GM21526 (cell line): ENCODE data around the gene HSPB8.

Experiments
- ATAC-seq: cut with Tn5 transposase; IDR thresholded peaks from one replicate; pipeline ENCODE4 v1.9.1; 2021; ENCODE audit warnings: moderate library complexity; ENCODE audit not compliant: unreplicated experiment, low FRiP score

The HSPB8 gene

DNA sequence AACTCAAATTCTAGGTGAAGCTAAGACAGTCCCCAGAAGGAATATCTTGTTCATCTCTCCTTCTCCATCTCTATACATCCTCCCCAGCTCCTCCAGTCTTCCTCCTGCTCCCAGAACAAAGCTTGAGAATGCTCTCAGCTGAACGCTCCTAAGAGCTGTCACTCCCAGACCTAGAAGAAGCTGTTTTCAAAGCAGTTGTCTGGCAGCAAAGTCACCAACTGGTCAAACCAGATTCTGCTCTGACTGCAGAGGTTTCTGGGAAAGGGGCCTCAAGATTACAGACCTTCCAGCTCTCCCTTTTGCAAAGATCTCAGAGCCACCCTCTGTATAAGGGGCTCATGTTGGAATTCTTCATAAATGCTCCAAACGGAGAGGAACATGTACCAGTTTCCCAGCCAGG lies 9.6 kb upstream of the HSPB8 start:
- ATAC-seq = no peak

DNA sequence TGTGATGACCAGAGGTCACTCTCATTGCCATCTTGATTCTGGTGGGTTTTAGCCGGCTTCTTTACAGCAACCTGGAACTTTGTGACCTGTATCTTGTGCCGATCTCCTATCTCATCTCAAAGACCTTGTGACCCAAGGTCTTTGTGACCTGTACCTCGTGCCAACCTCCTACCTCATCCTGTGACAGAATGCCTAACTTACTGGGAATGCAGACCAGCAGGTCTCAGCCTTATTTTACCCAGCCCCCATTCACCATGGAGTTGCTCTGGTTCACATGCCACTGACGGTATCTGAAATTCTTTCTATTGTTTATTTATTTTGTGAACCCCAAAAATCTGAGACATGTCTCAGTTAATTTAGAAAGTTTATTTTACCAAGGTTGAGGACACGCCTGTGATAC lies 7.4 kb upstream of the HSPB8 start:
- ATAC-seq = no peak

DNA sequence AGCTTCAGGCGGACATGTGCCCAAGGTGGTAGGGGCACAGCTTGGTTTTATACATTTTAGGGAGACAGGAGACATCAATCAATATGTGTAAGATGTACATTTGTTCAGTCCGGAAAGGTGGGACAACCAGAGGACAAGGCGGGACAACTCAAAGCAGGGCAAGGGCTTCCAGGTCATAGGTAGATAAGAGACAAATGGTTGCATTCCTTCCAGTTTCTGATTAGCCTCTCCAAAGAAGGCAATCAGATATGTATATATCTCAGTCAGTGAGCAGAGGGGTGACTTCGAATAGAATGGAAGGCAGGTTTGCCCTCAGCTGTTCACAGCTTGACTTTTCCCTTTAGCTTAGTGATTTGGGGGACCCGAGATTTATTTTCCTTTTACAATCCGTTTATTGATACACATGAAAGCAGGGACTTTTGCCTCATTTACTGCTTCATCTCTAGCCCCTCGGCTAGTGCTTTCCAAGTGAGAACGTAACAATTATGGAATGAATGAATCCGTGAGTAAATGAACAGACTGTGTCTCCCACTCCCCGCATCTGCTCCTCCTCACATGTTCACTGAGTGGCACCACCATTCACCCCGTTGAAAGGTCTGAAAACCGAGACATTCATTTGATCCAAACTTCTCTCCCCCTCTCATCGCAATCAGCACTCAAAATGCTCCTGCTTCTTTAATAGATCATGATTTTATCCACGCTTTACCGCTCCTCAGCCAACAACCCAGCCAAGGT lies 6.9 kb upstream of the HSPB8 start:
- ATAC-seq = no peak

GRCh38 chr12:119175081-119175480 lies 3.6 kb upstream of the HSPB8 start:
- ATAC-seq = no peak

DNA sequence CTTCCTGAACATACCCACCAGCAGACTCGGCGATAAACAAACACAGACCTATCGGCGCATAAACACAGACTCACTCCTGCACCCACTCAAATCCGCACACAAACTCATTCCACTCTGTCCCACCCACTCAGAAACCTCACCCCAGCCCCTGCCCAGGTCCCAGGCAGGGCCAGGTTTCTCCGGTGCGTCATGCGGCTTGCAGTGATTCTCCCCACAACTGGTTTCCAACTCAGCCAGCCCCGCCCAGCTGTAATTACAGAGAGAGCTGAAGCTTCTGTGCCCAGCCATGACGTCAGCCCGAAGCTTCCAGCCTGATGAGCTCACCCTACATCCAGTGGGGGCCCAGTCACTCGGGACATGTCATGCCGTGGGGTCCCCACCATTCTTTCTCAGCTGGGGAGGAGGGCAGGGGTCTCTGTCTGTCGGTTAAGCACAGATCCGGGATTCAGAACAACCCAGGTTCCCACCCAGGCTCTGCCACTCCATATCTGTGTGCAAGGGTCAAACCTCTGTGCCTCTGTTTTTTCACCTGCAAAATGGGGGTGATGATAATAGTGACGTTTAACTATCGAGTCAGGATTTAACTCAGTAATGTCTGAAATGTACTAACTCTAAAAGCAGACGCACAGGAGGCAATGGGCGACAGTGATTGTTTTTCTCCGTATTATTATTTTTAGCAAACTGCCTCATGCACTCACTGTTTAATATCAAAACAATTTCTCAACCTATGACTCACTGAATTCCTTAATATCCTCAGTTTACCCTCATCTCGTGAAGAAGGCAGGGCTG lies 2.3 kb upstream of the HSPB8 start:
- no peak for ATAC-seq

DNA sequence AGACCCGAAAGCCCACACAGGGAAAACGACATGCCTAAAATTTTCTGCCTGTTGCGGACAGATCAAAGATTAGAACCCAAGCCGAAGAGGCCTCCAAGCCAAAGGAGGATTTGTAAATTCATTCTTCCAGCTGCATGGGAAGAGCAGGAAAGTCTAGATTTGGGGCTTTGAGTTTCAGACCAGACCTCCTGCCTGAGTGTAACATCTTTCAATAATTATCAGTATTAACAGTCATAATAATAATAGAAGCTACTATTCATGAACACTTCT lies 1.7 kb upstream of the HSPB8 start:
- ATAC-seq = no peak

GRCh38 chr12:119177724-119178380 lies 879 bp upstream of the HSPB8 start:
- ATAC-seq = no peak

- ATAC-seq = no peak
These were observed 747 bp downstream of the HSPB8 start for GRCh38 chr12:119179335-119180021.

GRCh38 chr12:119180380-119181040 lies 1.8 kb downstream of the HSPB8 start:
- ATAC-seq = no peak

GRCh38 chr12:119181202-119181601 lies 2.5 kb downstream of the HSPB8 start:
- no peak for ATAC-seq

GRCh38 chr12:119181944-119182343 lies 3.2 kb downstream of the HSPB8 start:
- ATAC-seq = no peak

DNA sequence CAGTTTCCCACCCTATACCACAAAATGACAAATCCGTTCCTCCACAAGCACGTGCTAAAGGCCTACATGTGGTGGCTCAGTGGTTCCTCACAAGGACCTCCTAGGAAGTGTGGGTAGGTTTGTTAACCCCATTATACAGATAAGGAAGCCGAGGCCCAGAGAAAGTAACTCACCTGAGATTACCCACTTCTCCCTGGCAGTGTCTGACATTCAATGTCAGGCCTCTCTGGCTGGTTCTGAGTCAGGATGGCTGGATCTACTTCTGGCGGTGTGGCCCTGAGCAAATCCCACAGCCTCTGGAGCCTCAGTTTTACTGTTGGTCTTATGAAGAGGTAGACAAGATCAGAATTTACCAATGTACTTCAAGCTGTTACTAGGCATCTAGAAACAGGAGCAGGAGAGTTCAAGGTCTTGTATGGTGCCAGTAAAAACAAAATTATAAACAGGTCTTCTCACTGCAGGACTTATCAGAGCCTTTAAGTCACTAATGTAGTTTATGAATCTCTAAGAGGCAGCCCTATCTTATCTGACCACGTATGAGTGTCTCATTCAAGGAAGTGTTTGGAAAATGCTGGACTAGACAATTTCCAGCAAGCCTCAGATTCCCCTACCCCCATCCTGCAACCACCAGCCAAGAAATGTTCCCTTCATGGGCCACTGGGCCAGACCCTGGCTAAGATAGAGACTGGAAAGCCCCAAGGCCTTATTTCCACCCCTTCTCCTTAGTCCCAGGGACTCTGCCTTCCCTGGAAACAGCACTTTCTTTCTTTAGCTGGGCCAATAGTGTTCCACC lies 4.2 kb downstream of the HSPB8 start:
- ATAC-seq = no peak

DNA sequence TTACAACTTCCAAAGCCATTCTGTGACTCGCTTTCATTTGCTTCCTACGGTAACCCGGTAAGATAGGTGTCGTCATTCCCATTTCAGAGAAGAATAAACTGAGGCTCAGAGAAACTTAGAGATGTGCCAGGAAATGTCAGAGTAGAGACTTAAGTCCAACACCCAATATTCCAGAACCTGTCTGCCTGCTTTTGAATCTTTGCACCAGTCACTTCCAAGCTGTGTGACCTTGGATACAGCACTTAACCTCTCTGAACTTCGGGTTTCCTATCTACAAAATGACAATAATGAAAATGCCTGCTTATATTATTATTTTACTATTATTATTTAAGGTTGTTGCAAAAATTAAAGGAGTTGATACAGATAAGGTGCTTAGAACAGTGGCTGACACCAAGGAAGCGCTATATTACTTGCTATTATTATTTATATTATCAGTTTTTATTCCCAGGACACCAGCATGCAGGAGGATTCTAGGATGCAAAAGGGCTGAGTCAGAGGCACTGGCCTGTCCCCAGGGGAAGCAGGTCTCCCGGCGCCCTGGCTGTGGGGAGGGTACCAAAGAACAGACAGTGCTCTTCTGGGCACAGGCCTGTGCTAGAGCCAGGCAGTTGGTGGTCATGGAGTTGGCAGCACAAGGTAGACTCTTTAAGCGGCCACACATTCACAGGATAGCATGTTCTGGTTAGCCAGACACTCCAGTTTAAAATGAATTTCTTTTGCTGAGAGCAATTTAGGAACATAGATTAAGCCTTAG lies 5.4 kb downstream of the HSPB8 start:
- no peak for ATAC-seq

GRCh38 chr12:119195256-119195655 lies 16.5 kb downstream of the HSPB8 start:
- ATAC-seq = no peak

DNA sequence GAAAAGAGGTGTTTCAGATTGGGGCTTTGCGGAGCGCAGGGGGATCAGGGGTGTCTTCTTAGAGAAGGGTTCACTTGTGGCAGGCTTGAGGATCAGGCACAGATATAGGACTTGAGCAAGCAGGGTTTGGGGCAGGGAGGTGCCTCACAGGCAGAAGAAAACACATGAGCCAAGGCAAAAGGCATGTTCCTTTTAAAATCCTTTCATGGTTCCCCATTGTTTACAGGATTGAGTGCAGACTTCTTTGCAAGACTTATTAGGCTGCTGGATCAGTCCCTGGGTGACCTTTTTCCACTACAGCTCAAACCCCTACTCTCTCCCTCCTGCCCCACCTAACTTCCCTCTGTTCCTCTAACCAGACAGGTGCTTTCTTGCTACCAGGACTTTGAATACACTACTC lies 19.7 kb downstream of the HSPB8 start:
- no peak for ATAC-seq

- ATAC-seq = no peak
These were observed 21.9 kb downstream of the HSPB8 start for GRCh38 chr12:119200601-119201000.

DNA sequence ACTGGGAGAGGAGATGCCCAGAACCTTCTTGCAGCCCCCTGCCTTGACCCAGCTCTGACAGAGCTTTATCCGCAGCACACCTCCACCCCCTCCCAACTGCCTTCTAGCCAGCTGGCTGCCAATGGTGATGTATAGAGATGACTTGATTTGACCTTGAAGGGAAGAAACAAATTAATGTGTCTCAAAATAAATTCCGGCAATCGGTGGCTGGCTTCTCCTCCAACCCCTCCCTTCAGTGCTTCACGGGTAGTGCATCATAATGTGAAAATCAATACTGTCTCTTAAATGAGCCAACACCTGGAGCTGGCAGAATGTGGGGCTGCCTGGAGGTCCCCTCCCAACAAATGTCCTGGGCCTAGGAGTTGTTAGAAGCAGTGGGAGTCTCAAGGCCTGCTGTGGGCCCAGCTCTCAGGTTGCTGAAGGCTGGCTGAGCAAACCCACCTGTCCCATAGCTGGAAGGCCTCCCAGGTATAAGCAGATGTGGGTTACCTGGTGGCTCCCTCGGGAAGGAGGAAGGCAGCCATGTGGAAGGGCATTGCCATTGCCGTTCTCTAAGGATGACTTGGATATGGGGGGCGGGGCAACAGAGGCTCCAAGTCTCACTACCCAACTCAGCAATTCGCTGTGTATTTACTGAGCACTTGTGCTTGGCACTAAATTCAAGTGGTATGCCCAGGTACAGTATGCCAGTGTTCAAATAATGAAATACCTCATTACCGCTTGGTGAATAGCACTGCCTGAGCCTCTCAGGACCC lies 23.2 kb downstream of the HSPB8 start:
- no peak for ATAC-seq

GRCh38 chr12:119202544-119202943 lies 23.8 kb downstream of the HSPB8 start:
- no peak for ATAC-seq

DNA sequence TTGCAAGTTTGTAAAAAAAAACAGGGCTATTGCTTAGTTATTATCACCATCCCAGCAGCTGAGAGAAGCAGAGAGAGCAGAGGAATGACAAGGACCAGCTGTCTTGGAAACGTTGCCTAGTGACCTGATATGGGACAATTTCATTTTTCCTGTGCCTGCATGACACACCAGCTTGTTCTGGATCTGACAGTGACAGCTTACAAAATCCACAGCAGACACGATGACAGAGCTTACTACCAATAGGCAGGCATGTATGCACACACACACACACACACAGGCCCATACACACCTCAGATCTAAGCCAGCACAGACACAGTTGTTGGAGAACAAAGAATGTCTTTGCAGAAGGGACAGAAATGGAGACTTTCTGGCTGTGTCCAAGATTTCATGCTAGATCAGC lies 25.4 kb downstream of the HSPB8 start:
- ATAC-seq = no peak
